HG03432 (cell line): Measurements from ENCODE around the gene CEP68.
A peak's percentile ranks its signal among the peaks of the same experiment; 100 is the strongest.

Experiments
- ATAC-seq: cut with Tn5 transposase; IDR thresholded peaks from one replicate; pipeline ENCODE4 v1.9.1; 2021; ENCODE audit warnings: mild to moderate bottlenecking, moderate library complexity; ENCODE audit not compliant: unreplicated experiment

CEP68 gene

DNA sequence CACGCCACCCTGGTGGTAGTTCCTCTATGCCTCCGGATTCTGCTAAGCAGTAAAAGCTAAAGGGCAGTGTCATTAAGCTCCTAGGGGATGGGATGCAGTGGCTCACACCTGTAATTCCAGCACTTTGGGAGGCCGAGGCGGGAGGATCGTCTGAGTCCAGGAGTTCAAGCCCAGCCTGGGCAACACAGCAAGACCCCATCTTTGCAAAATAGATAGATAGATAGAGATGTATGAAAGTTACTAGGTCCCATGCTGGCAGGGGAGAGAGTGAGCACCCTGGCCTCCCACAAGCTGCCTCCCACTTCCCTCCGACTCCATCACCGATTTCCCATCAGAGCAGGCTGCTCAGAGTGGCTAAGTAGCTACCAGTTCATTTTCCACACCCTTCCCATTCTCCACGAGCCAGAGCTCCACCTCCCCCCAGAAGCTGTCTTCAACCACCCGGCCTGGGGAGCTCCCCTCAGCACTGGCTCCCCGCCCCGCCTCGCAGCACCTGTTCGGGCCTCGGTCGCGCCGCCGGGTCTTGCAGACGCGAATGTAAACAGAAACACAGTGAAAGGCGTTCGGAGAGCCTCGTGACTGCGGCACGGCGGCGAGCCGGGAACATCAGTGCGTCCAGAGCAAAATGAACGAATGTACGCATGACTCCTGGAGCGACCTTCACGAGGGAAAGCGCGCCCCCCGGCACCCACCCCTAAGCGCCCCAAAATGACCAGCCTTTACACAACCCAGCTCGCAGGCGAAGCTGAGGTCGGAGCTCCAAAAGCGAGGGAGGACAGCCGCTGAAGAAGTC lies 598 bp upstream of the CEP68 start:
- ATAC-seq: peak; percentile 40

DNA sequence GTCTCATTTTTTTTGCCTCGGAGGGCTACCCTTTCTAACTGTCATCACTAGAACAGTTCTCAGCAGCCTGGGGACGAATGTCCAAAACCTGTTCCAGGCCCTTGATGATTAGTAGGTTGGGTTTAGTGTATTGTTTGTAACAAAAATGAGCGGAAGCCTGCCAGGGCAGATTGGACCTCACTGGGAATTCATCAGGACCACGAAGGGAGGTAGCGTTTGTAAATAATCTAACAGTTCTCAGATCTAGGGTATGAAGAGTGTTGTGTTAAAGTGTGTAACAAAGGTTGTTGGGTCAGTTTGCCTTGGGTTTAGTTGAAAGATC lies 799 bp downstream of the CEP68 start:
- no peak for ATAC-seq

DNA sequence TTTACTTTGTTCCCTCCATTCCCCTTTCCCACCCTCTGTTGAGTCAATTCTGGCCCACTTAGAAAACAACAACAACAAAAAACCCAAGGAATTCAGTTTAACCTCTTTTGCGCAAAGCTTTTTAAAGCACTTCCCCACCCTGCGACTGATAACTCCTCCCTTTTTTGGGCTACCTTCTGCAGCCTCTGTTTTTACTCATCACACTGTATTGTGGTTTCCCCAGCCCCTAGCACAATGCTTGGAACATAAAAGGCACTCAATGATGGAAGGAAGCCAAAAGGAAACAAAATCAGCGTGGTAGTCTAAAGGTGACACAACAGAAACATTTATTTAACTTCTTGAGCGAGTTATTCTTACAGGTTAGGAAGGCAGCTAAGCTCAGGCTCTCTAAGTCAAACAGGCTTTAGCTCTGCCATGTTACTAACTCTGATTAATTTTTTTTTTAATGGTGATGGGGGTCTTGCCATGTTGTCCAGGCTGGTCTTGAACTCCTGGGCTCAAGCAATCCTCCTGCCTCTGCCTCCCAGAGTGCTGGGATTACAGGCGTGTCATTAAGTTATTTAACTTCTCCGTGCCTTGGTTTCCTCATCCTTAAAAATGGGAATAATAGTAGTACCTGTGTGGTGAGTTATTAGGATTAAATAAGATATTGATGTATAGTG lies 1.3 kb downstream of the CEP68 start:
- ATAC-seq: peak; percentile 23

DNA sequence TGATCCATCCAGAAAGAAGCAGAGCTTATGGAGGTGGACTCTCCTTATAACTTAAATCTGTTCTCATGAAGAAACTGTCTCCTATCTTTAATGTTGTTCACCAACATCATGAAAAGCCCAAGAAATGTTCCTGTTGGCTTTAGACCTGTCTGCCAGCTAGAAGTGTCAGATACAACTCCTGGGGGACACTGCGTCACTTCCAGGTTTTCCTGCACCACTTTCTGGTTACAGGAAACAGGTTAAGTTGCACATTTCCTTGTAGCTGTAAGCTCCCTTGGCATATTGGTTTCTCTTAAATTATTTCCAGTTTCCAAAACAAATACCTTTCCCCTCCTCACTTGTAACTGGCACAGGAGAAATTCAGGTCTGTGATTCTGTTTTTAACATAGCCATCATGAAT lies 2.9 kb downstream of the CEP68 start:
- ATAC-seq: no peak

DNA sequence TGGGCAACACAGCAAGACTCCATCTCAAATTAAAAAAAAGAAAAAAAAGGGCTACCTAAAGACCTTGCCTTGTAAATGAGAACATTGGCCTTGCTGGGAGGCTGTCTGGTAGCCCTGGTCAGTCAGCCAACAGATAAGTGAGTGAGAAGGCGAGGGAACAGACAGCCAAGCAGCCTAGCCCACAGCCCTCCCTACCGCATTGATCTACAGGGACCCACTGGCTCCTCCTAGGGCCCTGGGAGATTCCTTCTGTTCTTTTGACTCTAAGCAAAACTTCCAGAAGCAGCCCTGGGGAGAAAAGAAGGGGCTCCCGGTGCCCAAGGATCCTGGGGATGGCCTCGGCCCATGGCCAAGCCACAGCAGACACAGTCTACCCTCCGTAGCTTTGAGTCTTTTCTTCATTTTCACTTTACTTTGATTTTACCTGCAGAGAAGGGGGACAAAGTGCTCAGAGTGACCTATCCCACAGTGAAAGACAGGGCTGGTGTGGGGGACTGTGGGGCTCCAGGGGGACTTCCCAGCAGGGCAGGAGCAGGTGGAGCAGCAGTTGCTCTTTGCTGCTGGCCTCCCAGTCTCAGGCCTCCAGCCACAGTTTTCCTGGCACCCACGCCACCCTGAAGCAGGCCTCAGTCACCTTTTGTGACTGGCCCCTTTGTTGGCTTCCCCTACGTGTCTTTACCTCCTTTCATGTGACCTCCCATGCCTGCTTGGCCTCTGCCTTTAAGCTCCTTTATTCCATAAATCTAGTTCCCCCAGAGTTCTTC lies 5.1 kb downstream of the CEP68 start:
- no peak for ATAC-seq

DNA sequence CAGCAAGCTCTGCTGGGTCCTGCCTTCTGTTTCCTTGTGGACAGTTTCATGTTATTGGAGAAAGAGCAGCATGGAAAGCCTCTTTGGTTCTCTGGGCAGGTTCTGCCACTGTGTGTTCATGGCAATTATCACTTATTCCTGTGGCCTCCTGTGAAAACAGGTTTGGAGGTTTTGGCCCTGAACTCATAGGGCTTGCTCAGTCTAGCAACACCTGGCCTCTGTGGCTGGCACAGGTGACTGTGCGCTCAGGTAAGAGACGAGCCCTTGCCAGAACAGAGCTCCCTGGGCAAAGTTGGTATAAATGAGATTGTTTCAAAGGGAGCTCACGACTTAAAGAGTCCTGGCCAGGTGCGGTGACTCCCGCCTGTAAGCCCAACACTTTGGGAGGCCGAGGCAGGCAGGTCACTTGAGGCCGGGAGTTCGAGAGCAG lies 5.7 kb downstream of the CEP68 start:
- ATAC-seq: no peak

DNA sequence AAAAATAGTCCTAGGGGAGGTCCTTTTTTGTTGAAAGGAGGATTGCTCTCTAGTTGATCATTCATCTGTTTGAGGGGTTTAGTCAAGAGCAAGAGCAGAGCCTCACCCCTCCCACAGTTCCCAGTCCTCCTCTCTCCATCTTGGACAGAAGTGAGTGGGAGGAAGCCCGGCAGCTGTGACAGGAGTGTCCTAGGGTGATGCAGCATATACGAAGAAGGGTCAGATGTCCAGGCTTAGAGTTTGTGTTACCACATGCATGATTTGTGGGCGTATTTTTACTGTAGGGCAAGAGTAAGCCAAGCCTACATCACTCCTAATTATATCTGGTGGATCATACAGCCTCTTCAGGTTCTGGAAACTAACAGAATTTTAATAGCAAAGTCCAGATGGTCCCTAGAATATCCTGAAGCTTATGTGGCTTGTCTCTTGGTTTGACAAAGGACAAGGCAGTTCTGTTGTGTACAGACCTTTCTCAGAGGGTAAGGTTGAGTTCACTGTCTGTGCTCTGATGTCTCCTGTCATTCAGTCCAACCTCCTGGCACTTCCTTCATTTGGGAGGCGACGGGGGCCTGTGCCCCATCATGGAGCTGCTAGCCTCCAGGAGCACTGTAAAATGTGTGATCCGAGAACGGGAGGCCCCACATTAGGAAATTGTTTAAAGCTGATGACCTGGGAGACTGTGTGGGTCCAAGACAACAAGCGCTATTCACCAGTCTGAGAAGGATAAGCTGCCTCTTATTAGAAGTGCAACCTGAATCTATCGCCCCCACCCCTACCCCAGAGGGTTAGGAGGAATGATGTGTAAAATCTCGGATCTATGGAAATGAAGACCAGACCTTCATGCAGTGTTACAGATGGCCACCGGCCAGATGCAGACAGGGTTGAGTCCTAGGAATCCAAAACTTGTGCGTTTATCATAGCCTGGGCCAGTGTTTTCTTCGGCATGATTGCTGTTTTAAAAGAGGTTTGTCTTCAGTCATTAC lies 6.9 kb downstream of the CEP68 start:
- ATAC-seq: no peak

DNA sequence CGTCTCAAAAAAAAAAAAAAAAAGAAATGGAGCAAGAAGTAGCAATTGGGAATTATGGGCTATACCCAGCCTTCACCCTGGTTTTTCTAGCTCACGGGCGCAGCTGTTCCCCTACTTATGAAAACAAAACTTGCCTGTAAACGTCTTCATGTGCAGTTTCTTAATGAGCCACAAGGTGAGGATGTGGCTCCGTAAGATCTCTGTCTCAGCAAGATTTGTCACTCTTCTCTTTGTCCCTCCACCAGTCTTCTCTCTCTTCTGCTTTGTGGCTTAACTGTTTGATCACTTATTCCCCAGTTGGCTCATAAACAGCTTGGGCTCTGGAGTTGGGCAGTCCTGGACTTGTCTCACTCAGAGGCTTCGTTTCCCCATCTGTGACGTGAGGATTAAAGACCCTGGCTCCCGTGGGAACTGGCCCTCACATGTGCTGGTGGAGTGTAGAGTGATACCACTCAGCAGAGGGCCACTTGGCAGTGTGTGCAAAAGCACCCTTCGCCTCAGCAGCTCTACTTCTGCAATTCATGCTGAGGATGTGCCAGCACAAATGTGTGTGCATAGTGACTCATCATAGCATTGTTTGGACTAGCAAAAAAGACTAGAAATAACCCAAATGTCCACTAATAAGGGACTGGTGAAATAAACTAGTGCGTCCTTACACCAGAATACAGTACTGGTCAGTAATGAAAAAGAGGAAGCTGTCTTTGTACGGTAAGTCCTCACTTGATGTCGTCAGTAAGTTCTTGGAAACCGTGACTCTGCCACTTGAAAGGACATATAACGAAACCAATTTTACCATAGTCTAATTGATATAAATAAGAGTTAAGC lies 8.7 kb downstream of the CEP68 start:
- ATAC-seq: peak; percentile 92

DNA sequence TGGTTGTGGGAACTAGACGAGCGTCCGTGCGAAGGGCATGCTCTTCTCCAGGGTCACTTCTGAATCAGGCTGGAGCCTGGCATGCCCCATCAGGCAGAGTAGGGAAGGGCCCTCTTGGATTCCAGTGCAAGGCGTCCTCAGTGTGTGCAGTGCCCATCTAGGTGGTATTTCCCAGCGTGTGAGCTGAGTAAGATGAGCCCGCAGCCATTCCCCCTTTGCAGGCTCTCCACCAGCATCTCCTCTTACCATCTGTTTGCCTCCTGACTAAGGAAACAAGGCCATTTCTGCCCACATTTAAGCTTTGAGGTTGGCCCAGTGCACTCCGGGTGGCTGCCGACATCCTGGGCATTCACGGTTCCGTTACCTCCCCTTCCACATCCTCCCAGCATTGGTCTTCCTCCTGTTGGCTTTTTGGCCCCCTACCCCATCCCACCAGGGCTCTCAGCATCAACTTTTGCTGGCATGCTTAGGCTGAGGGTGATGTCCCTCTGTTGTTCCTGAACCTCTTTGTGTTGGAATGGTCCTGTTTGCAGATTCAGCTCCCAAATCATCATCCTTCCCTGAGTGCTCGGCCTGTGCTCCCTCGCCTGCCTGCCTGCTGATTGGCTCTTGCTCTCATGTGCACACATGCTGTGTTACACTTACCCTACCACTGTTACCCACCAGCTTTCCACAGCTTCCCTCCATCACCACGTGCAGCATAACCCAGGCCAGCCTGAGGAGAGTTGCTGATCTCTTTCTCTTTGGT lies 11.8 kb downstream of the CEP68 start:
- no peak for ATAC-seq

DNA sequence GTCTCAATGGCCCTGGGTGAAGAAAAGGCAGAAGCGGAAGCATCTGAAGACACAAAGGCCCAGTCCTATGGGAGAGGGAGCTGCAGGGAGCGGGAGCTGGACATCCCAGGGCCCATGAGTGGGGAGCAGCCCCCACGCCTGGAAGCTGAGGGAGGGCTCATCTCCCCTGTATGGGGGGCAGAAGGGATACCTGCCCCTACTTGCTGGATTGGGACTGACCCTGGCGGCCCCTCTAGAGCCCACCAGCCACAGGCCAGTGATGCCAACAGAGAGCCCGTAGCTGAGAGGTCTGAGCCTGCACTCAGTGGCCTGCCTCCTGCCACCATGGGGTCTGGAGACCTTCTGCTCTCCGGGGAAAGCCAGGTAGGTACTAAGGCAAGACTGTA lies 13.2 kb downstream of the CEP68 start:
- no peak for ATAC-seq

DNA sequence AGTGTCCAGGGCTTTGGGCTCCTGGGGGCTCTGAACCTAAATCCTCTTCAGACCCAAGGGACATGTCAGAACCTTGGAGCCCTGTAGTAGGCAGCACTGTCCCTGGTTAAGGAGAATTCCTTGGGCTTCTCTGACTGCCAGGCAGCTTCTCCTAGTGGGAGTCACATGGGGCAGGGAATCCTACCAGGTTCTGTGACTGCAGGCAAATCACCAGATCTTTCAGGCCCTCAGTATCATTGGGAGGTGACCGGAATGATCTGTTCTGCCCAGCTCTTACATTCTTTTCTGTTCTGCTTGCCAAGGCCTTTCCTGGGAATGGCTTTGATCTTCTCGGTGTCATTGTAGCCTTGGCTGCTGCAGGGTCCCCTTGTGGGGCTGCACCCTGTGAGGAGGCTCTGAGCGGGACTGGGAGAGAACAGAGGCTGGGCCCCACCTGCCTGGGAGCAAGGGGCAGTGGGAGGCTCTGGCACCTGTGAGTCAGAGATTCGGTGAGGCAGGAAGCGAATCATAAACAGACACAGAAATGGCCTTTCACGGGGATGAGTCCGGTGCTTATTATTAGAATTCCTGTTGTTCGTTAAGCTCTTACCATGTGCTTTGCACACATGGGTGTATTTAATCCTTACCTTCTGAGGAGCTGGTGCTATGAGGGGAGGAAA lies 14.1 kb downstream of the CEP68 start:
- no peak for ATAC-seq

DNA sequence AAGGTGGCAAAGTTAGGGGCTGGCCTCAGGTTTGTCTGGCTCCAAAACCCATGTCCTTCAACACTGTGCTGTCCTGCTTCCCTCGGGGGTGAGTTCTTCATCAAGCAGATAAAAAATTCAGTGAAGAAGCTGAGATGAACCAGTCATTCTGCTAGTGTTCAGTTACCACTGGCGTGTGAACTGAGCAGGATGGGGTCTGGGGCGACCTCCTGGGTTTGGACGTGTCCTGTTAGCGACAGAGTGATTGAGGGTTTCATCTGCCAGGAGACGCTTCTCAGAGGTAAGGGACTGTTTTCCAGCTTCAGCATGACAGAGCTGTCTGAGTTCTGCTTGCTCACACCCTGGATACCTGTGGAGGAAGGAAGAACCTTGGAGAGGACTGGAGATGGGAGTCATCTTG lies 14.6 kb downstream of the CEP68 start:
- no peak for ATAC-seq

DNA sequence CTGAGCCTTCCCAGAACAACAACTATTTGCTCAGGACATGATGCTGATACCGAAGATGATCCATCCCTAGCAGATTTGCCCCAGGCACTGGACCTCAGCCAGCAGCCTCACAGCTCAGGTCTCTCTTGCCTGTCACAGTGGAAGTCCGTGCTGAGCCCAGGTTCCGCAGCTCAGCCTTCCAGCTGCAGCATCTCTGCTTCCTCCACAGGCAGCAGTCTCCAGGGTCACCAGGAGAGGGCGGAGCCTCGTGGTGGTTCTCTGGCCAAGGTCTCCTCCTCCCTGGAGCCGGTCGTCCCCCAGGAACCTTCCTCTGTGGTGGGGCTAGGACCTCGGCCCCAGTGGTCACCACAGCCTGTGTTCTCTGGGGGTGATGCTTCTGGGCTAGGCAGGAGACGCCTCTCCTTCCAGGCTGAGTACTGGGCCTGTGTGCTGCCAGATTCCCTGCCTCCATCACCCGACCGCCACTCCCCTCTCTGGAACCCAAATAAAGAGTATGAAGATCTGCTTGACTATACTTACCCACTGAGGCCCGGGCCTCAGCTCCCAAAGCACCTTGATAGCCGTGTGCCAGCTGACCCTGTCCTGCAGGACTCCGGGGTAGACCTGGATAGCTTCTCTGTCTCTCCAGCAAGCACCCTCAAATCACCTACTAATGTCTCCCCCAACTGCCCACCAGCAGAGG lies 15.4 kb downstream of the CEP68 start:
- no peak for ATAC-seq

DNA sequence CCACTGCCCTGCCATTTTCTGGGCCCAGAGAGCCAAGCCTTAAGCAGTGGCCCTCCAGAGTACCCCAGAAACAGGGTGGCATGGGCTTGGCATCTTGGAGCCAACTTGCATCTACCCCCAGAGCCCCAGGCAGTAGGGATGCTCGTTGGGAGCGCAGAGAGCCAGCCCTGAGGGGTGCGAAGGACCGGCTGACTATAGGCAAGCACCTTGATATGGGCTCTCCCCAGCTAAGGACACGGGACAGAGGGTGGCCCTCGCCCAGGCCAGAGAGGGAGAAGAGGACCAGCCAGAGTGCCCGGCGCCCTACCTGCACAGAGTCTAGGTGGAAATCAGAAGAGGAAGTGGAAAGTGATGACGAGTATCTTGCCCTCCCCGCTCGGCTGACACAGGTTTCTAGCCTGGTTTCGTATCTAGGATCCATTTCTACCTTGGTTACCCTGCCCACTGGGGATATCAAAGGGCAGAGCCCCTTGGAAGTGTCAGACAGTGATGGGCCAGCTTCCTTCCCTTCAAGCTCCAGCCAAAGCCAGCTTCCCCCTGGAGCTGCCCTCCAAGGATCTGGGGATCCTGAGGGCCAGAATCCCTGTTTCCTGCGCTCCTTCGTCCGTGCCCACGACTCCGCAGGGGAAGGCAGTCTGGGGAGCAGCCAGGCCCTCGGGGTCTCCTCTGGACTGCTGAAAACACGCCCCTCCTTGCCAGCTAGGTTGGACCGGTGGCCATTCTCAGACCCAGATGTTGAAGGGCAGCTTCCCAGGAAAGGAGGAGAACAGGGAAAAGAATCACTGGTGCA lies 16.2 kb downstream of the CEP68 start:
- peak; percentile 64 for ATAC-seq

DNA sequence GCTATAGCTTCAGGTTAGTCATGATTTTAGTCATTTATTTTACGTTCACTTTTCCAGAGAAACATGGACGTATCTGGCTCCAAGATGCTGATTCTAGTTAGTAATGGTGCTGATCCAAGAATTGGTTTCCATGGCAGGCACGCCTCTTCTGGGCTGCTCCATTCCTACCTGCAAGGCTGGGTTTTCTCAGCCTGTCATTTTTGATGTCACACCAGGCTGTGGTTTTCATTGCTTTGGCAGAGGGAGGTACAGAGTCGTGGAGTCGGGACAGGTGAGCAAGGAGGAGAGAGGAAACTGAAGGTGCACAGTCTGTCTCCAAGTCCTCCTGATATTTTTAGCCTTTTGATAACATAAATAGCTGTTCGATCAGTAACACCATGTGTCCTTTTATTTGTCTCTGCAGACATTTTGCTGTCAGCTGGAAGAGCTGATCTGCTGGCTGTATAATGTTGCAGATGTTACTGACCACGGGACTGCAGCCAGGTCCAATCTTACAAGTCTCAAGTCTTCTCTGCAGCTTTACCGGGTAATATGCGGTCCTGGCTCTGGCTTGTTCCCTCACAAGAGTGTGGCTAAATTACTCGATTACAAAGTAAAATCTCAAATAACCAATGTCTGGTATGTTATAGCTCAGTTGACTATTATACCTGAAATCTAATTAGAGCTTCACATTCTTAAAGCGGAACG lies 17.8 kb downstream of the CEP68 start:
- no peak for ATAC-seq

DNA sequence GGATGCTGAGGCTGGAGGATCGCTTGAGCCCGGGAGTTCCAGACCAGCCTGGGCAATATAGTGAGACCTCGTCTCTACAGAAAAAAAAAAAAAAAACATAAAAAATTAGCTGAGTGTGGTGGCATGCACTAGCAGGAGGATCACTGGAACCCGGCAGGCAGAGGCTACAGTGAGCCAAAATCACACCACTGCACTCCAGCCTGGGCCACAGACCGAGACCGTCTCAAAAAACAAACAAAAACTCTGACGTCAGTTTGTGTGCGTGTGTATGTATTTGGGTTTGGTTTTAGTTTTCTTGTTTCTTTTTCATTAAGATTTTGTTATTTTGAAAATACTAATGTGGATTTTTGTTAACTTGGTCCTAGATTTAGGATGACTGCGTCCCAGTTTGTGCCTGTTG lies 19.0 kb downstream of the CEP68 start:
- no peak for ATAC-seq
